GM18909 (cell line): Measurements from ENCODE around the gene PRR5.

Experiments
- ATAC-seq: cut with Tn5 transposase; IDR thresholded peaks from one replicate; pipeline ENCODE4 v1.9.1; 2021; ENCODE audit warnings: mild to moderate bottlenecking; ENCODE audit not compliant: unreplicated experiment, poor library complexity

Gene PRR5

DNA sequence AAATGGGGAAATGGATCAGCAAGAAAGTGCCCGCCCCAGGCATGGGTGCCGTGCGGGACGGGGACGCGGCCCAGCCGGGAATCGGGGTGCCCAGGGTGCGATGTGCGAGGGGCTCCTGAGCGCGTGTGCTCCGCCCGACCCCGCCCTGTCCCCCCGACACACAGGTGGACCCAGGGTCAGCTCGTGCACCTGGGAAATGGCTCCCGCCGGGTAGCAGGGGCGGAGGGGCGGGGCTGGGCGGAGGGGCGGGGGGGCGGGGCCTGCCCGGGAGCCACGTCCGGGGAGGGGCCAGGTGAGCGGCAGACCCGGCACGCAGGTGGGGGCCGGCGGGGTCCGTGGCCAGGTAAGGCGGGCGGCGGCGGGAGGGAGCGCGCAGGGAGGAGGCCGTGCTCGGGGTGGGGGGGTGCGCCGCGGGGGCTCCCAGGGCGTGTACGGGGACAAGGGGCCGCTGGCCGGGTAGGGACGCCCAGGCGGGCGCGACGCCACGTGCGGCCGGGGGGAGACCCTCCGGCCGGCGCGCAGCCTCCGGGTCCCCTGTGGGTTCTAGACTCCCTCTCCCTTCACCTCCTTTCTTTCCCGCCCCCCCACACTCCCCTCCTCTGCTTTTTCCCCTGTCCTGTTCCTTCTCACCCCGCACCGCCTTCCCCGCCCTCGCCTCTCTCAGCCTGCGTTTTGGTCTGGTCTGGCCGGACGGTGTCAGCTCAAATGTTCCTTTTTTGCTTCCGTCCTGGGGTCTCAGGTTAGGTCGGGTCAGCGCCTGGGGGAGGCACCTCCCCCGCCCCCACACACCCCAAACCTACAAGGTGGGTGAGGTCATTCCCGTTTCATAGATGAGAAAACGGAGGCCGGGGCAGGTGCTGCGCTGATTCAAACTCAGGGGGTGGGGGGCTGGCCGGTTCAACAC is 50.5 kb downstream of the PRR5 start, which contains the start of gene ARHGAP8:
ARHGAP8 (plus strand) TSS at position 291 of the 904 bp plus-strand sequence. CDS start 33,953 bp downstream, outside the sequence.
- ATAC-seq = no peak

GRCh38 chr22:44753189-44754042 is 51.4 kb downstream of the PRR5 start:
- no peak for ATAC-seq

- no peak for ATAC-seq
These were observed 53.0 kb downstream of the PRR5 start for GRCh38 chr22:44754998-44755397.

DNA sequence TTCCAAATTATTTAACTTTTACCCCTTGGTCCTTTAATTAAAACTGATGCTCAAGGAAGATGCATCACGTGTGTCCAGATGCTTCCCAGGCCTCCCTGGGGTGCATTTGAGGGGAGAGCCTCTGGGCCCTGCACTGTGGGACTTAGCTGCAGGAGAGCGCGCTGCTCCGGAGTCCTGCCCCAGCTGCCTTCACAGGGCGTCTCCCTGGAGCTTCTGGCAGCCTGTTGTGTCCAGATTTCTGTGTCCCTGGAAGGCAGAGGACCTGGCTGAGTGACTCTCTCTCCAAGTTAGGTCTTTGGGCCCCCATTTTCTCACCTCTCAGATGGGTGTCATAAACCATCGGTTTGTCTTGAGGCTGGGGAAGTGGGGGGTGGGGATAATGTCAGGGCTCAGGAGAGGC is 53.4 kb downstream of the PRR5 start:
- no peak for ATAC-seq

- ATAC-seq = no peak
These were observed 54.0 kb downstream of the PRR5 start for GRCh38 chr22:44755956-44756361.

- no peak for ATAC-seq
These were observed 56.5 kb downstream of the PRR5 start for GRCh38 chr22:44758344-44758973.

GRCh38 chr22:44759001-44759400 is 57.0 kb downstream of the PRR5 start:
- no peak for ATAC-seq

DNA sequence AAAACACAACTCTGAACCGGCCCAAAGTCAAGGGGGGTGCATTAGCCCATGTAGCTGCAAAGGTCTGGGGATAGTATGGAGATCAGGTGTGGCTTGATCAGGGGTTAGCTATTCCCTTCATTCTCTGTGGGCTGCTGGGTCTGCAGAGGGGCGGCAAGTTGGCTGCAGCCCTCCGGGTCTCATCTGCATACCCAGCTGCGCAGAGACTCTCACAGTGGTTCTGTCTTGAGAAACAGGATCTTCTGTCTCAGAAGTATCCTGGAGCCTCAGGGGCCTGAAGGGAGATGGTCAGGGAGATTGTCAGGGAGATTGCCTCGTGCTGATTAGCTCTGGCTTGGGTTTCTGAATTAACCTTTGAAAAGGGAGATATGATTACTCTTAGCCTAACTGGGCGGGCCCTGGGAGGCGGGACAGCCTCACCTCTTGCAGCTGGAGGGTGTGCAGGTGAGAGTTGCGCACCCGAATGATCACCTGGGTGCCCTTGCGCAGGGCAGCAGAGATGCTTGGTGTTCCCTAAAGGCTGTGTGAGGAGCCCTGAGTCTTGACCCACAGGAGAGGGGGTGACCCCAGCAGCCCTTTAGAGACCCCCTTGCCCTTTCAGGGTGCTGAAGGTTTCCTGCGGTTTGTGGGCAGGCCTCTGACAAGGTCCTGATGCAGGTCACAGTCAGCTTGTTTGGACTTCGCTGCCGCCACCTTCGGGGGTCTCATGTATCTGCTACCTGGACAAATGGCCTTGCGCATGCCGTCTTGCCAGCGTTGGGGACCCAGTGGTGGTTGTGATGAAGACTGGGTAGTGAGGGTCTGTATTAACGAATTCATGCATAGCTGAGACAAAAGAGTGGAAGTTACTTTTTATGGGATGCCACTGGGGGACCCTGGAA is 57.7 kb downstream of the PRR5 start:
- ATAC-seq = no peak

GRCh38 chr22:44760476-44760875 is 58.5 kb downstream of the PRR5 start:
- ATAC-seq = no peak

GRCh38 chr22:44761025-44761424 is 59.0 kb downstream of the PRR5 start:
- no peak for ATAC-seq

GRCh38 chr22:44764373-44764772 is 62.4 kb downstream of the PRR5 start:
- ATAC-seq = no peak

DNA sequence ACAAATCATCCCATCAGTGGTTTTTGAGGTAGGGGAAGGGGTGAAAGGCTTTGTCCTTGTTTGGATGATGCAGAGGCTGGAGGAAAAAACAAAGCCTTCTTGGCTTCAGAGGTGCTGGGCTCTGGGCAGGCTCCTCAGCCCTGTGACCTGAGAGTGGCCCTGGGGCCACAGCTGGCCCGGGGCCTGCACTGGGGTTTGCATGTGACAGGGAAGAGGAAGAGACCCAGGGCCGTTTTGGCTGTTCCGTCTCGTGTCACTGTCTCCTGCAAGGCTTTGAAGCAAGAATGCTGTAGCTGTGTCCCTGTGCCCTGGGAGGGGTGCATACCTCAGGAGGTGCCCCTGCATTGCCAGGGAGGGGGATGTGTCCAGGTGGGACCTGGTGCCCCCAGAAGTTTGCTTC is 63.0 kb downstream of the PRR5 start:
- ATAC-seq = no peak

DNA sequence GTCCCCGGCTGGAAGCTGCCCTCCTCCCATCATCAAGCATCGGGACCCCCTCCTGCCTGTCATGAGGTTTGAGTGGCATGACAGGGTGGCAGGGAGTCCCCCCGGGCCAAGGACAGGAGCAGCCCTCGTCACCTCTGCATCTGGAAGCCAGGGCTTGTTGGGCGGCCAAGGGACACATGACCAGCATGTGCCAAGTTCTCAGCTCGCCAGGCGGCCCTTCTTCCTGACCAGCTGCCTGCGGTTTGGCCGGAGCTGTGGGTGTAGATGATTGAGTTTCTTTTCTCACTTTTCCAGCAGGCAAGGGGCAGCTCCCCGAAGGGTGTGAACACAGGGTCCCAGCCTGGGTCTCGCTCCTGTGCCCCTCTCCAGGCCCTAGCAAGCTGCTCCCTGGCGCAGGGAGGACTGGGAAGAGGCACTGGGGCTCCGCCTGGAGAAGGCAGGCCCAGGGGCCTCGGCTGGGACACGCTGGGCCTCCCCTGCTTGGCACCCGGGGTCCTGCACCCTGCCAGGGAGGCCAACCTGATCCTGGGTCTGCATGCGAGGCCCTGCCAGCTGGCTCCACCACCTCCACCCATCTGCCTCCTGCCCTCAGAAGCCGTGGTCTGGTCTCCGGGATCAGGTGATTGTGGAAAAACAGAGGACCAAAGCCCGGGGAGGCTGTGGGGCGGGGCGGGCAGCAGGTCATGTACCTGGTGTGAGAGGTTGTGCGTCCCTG is 63.7 kb downstream of the PRR5 start:
- ATAC-seq = no peak

DNA sequence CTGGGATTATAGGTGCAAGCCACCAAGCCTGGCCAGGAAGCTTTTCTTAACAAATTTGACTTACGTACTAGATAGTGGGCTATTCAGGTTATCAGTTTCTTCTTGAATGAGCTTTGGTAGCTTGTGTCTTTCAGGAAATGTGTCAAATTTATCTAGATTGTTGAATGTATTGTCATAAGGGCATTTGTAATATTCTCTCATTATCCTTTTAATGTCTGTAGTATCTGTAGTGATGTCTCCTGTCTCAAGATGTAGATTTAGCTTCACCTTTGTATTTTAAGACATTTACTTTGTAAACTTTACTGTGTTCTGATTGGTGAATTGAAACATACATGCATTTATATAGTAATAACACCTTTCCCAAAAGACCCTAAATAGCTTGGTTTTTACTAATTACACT is 71.1 kb downstream of the PRR5 start:
- ATAC-seq = no peak

DNA sequence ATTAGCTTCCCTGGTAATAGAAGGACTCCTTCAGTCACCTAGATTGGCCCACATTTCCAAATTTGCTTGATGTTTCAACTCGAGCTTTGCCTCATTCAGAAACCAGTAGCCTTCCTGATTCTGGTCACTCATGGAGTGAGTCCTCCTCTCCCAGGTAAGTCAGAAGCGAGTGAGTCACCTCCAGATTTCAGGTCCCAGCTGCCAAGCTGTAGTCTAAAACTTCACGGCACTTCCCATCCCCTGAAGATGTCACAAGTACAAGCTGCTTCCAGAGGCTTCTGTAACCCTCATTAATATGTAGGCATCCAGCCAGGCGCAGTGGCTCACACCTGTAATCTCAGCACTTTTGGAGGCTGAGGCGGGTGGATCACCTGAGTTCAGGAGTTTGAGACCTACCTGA is 73.9 kb downstream of the PRR5 start:
- ATAC-seq = no peak

DNA sequence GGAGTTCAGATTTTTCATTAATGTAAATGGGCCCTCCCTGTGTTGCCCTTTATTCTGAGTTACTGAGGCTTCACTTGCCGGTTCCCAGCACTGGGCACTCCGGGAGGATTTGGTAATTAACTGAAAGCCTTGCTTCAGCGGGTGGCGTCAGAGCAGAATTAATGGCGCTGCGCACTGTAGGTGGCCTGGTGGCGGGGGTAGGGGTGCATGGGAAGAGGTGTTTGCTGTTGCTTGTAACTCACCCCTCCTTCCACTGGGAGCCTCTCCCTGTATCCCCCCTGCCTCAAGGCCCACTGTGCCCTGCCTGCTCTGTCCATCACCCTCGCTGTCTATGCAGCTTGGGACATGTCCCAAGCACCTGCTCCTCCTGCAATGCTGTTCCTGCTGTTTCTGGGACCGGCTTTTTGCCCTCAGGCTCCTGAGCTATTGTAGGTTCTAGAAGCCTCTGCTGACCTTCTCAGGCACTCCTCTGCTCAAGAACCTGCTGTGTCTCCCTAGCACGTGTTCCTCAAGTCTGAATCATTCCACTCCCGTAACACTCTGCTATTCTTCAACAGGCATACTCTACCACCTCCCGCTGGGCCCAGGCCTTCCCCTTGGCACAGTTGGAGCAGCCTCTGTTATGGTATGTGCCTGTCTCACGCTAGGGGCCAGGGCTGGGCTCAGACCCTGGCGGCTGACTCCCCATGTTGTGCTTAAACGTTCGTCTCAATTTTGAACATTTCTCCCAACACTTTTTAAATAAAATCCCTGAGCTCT is 74.8 kb downstream of the PRR5 start:
- no peak for ATAC-seq

GRCh38 chr22:44777364-44777755 is 75.4 kb downstream of the PRR5 start:
- ATAC-seq = no peak

DNA sequence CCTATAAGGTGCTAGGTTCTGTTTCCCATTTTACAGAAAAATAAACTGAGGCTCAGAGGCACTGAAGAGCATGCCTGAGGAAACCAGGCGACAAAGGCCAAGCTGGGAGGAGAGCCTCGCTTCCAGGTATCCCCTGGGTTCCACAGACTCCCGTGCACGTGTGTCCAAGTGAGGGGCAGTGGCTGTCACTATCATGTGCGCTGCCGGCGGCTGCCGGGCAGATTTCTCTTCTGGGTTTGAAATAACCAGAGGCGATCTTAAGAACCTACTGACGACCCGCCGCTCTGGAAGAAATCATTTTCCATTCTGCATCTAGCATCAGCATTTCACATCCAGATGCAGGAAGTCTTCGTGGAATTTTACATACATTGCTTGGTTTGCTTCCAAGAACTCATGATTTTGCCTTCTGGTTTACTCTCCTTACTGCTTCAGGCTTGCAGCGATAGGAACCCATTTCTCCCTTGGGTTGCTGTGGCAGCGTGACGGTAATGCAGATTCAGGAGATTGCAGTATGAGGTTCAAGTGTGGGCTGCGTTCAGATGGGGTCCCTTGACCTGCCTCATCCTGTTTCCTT is 79.0 kb downstream of the PRR5 start:
- no peak for ATAC-seq
